ENCODE data around the gene TMEM30B.

TMEM30B gene

GRCh38 chr14:61233436-61233956 lies 47.6 kb downstream of the TMEM30B start:
- no peak for DNase-seq
- Histone ChIP-seq H3K36me3 (no peaks in the 10 kb centered on the region), H3K27me3 (peaks cover 3% of the 10 kb centered on the region), H3K9me3 (no peaks in the 10 kb centered on the region), H3K4me3 (ENCODE audit: low read depth, low read length) (no peak overlapping the region), H3K4me1 (no peaks in the 10 kb centered on the region)
- no peak for TF ChIP-seq CTCF (IDR thresholded peaks at IDR 0.05; ENCODE audit: low read depth, low read length)

- H3K4me3 ChIP-seq (ENCODE audit: low read depth, low read length), result no peak overlapping the region
- H3K9me3 ChIP-seq, result no peaks in the 10 kb centered on the region
- no peak for TF ChIP-seq CTCF (IDR thresholded peaks at IDR 0.05; ENCODE audit: low read depth, low read length)
- peaks cover 8% of the 10 kb centered on the region for H3K27me3 ChIP-seq
- DNase-seq, result no peak
- H3K36me3 ChIP-seq, result no peaks in the 10 kb centered on the region
- H3K4me1 ChIP-seq, result no peaks in the 10 kb centered on the region
Measured at GRCh38 chr14:61231810-61232209, 49.3 kb downstream of the TMEM30B start.

DNA sequence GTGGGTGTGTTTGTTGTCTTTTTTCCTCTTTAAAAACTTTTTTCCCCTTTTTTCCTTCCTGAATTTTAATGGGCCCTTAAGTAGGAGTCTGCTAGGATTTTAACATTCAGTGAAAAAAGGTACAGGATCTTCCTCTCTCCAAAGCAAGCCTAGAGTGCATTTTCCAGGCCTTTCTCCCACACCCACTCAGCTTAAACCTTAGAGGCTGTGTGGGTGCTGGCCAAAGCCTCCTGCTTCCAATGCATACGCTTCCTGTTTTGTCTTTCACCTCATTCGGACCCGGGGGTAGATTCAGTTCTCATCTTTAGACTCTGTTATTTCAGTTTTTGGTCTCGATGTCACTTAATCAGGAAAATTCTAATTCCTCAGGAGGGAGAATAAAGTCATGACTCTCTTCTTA lies 51.2 kb downstream of the TMEM30B start:
- Histone ChIP-seq H3K36me3 (no peaks in the 10 kb centered on the region), H3K9me3 (no peaks in the 10 kb centered on the region), H3K4me1 (no peaks in the 10 kb centered on the region), H3K27me3 (peaks cover 18% of the 10 kb centered on the region), H3K4me3 (ENCODE audit: low read depth, low read length) (no peak overlapping the region)
- no peak for TF ChIP-seq CTCF (IDR thresholded peaks at IDR 0.05; ENCODE audit: low read depth, low read length)
- DNase-seq, result no peak

- H3K4me1 ChIP-seq, result no peaks in the 10 kb centered on the region
- DNase-seq, result no peak
- no peak for TF ChIP-seq CTCF (IDR thresholded peaks at IDR 0.05; ENCODE audit: low read depth, low read length)
- no peak overlapping the region for H3K4me3 ChIP-seq (ENCODE audit: low read depth, low read length)
- H3K36me3 ChIP-seq, result no peaks in the 10 kb centered on the region
- H3K27me3 ChIP-seq, result peaks cover 21% of the 10 kb centered on the region
- H3K9me3 ChIP-seq, result no peaks in the 10 kb centered on the region
Measured at GRCh38 chr14:61229475-61229888, 51.7 kb downstream of the TMEM30B start.

DNA sequence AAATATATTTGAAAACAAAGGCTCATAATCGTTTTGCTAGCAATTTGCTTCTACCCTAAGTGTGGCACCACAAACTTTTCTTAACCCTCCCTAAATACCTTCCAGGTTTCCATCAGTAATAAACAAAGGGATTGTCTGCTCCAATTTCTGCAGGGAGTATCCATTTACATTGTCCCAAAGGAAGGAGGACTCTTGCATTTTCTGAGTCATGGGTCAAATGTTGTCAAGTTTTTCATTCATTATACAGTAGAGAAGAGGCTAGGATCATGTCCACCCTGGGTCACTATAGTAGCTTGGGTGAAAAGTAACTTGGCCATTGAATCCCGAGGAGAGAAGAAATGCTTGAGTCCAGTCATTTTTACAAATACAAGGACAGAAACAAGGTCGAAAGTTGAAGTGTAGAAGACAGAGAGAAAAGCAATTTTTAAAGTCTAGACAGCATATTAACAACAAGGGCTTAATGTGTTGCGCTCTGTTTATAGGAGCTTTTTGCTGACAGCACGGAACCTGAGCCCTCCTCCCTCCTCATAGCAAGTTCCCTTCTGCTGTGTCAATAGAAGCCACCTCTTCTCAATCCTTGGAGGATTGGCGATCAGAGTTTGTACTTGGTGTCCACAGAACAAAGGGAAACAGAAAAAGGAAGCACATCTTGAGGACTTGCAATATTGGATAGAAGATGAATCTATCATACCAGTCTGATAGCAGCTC lies 53.1 kb downstream of the TMEM30B start:
- no peak for DNase-seq
- H3K27me3 ChIP-seq, result peaks cover 28% of the 10 kb centered on the region

More for the DNA sequence above, 53.1 kb downstream of the TMEM30B start:
- H3K9me3 ChIP-seq, result no peaks in the 10 kb centered on the region
- H3K4me3 ChIP-seq (ENCODE audit: low read depth, low read length), result no peak overlapping the region
- TF ChIP-seq CTCF (IDR thresholded peaks at IDR 0.05; ENCODE audit: low read depth, low read length), result no peak
- no peaks in the 10 kb centered on the region for H3K36me3 ChIP-seq
- no peaks in the 10 kb centered on the region for H3K4me1 ChIP-seq

Data from BE2C (cell line).